GM21390 (cell line): ENCODE results near the gene MALSU1.

ENCODE experiments used
- ATAC-seq: cut with Tn5 transposase; IDR thresholded peaks from one replicate; pipeline ENCODE4 v1.9.1; 2021; ENCODE audit not compliant: unreplicated experiment

Gene MALSU1

GRCh38 chr7:23358152-23358674, 59.1 kb downstream of the MALSU1 start:
- no peak for ATAC-seq
